Islet precursor cell (in vitro differentiated cells): Measurements from ENCODE around the gene MICAL2.

Experiments used
- DNase-seq: peaks from one replicate; pipeline ENCODE4 v3.0.0-alpha.2; 2018

Gene MICAL2

DNA sequence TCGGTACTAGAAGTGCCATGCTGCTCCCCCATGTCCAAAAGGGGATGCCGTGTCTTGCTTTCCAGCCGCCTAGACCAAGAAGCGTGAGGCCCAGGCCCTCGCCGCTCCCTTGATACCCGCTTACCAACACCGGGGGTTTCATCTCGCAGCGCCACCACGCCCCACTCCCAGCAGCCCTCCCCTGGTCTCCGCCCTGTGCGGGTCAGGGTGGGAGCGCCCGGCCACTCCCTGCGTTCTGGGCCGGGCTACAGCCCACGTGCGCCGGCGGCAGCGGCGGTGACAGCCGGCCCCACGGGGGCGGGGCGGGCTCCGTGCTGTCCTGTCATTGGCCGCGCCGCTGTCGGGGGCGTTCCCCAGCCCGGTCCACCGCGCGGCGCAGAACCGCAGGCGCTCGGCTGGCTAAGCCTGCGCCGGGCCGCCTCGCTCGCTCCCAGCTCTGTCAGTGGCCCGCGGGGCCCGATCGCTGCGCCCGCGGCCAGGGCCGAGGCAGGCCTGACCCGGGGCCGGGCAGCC, at the start of gene MICAL2:
MICAL2 (plus strand) TSS at position 390 of the 513 bp plus-strand sequence. CDS start 51,566 bp downstream, outside the sequence.
- DNase-seq = peak; percentile 94

GRCh38 chr11:12061851-12062560, 48.4 kb upstream of the MICAL2 start:
- peak; percentile 49 for DNase-seq

GRCh38 chr11:12063251-12063650, 47.1 kb upstream of the MICAL2 start:
- no peak for DNase-seq

DNA sequence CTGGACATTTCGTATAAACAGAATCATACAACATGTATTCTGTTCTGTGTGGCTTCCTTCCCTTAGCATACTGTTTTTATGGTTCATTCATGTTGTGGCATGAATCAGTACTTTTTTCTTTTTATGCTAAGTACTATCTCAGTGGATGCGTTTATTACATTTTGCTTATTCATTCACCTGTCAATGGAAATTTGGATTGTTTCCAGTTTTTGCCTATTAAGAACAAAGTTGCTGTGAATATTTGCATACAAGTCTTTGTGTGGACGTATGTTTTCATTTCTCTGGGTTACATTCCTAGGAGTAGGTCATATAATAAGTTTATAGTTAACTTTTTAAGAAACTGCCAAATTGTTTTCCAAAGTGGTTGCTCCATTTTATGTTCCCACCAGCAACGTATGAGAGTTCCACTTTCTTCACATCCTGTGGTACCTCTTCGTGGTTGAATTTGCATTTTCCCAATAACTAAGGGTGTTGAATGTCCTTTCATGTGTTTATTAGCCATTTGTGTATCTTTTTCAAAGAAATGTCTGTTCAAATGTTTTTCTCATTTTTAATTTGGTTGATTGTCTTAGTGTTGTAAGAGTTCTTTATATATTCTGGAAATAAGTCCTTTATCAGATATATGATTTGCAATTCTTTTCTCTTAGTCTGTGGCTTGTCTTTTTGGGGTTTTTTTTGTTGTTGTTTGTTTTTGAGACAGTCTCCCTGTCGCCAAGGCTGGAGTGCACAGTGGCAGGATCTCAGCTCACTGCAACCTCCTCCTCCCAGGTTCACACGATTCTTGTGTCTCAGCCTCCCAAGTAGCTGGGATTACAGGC, 46.0 kb upstream of the MICAL2 start:
- DNase-seq = no peak

DNA sequence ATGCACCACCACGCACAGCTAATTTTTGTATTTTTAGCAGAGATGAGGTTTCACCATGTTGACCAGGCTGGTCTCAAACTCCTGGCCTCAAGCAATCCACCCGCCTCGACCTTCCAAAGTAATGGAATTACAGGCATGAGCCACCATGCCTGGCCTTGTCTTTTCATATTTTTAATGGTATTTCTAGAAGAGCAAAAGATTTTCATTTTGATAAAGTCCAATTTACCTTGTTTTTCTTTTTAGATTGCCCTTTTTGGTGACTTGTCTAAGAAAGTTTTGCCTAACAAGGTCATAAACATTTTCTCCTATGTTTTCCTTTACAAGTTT, 45.5 kb upstream of the MICAL2 start:
- DNase-seq = no peak

GRCh38 chr11:12066056-12066798, 44.2 kb upstream of the MICAL2 start:
- DNase-seq = peak; percentile 91

GRCh38 chr11:12066799-12067508, 43.4 kb upstream of the MICAL2 start:
- peak; percentile 95 for DNase-seq

DNA sequence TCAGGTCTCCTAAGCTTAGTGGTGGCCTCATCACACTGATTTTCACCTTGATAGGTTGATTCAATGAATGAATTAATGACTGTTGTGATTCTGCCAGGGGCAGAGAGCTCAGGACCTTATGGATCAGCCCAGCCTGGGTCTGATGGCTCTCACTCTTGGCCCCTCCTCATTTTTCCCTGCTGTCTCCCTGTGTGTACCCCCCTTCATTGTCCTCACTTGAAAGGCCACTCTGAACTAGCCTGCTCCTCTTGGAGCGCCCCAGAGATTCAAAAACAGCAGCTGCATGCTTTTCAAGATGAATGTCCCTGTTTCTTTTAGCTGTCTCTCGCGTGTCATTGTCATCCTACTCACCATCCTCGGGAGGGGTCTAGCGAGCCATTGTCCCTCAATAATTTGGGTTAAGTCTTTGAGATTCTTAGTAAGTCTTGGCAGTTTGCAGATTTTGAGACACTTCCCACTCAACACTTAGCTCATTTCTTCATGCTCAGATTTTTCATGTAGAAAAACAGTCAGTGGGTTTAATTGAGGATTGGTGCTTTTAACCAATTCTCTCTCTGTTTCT, 42.5 kb upstream of the MICAL2 start:
- DNase-seq = no peak

GRCh38 chr11:12069066-12069676, 41.2 kb upstream of the MICAL2 start:
- DNase-seq = peak; percentile 45

- DNase-seq = no peak
Observed at GRCh38 chr11:12070446-12071267, 39.7 kb upstream of the MICAL2 start.

GRCh38 chr11:12071574-12071973, 38.8 kb upstream of the MICAL2 start:
- DNase-seq = no peak

GRCh38 chr11:12073436-12073835, 37.0 kb upstream of the MICAL2 start:
- DNase-seq = no peak

GRCh38 chr11:12073886-12074285, 36.5 kb upstream of the MICAL2 start:
- peak; percentile 41 for DNase-seq

GRCh38 chr11:12074529-12075195, 35.7 kb upstream of the MICAL2 start:
- DNase-seq = peak; percentile 44

DNA sequence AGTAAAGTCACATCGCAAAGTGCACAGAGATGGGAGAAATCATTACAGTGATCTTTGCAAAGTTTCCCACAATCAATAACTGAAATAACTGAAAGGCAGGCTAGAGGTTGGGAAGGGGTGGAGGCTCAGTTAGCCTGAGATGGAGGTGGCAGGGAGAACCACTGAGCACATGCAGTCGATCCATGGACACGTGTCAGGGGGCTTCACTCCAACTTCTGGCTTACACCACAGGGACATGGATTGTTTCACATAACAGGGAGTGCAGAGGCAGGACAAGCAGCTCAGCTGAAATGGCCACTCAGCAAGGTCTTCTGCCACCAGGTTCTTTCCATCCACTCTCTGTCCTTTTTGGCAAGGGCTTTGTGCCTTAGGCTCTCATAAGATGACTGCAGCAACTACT, 35.1 kb upstream of the MICAL2 start:
- DNase-seq = peak; percentile 35

GRCh38 chr11:12075822-12076821, 34.3 kb upstream of the MICAL2 start:
- peak; percentile 46 for DNase-seq

- DNase-seq = no peak
Observed at GRCh38 chr11:12076840-12077534, 33.4 kb upstream of the MICAL2 start.

DNA sequence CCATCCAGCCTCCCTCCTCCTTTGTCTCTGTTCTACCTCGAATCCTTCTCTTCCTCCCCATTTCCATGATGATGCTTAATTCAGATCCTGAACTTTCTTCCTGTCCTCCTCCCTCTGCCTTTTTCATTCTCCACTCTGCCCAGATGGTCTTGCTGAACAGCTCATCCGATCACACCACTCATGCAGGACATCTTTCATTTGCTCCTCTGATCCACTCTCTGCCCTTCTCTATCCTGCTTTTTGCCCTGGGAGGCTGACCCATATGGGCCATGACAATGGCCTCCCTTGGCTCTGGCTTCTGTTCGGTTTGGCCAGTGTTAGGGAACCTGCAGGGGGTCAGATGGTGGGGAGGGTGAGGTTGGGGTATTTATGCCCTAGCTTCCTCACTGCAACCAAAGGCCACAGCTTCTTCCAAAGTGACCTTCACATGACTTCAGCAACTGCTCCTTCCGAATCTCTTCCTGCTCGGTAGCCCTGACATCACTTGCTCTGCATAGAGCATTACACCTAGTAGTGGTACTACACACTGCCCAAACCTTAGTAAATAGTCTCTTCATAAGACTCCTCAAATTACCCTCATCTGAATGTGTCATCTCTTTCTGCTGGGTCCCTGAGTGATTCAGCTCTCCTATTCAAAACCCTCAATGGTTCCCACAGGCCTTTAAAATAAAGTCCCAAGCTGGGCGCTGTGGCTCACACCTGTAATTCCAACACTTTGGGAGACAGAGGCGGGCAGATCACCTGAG, 32.7 kb upstream of the MICAL2 start:
- DNase-seq = peak; percentile 41
